HG03135 (cell line): ENCODE measurements around the gene UGT1A7.
"Not testable (repeated sequence)": the region's sequence is repeated elsewhere in the genome, so short reads cannot be mapped to it uniquely, and the experiment has no call there.

Experiments used
- ATAC-seq: cut with Tn5 transposase; IDR thresholded peaks from one replicate; pipeline ENCODE4 v1.9.1; 2021; ENCODE audit warnings: mild to moderate bottlenecking, moderate library complexity; ENCODE audit not compliant: unreplicated experiment

The UGT1A7 gene

DNA sequence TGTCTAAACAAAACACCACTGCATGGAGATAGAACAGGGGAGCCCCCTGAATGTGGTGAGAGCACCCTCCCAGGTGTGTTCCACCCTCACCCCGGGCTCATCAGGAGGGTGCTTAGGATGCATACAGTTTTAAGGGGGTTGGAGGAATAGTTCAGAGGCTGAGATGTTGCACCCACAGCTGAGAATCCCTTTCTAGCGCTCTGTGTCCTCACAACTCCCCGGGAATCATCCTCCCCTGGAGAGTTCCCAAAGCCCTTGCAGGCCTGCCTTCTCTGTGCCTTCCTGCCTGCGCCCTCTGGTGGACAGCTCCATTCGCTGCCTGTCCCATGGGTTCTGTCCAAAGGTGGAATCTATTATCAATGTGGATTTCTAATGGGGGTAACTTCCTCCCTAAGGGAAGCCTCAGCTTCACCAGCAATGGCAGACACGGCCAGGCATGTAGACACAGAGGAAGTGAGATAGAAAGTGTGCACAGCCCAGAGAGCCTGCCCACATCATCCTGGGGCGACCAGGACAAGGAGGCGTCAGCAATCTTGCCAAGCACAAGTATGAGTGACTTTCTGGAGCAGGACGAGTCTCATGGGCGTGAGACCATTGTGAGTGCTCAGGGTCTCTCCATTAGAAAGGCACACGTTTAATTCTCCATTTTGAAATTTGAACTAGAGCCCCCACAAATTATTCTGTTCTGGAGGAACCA lies 29.8 kb downstream of the UGT1A7 start:
- ATAC-seq: no peak

DNA sequence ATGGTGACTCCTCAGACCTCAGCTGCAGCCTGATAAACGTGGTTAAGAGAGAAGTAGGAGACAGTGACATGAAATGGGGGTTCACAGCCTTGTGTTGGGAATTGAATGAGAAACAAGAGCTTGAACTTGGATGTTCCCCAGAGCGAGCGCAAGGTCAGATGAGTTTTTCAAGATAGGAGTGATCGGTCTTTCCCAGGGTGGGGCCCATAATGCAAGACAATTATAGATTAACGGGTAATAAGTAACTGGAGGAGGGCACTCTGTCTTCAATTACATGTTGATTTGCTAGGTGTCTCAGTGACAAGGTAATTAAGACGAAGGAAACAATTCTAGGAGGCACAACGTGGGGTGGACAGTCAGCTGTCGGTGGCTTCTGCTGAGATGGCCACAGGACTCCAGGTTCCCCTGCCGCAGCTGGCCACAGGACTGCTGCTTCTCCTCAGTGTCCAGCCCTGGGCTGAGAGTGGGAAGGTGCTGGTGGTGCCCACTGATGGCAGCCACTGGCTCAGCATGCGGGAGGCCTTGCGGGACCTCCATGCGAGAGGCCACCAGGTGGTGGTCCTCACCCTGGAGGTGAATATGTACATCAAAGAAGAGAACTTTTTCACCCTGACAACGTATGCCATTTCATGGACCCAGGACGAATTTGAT lies 31.0 kb downstream of the UGT1A7 start, which contains the start of gene UGT1A5:
UGT1A5 (plus strand) TSS at position 297 of the 651 bp plus-strand sequence; CDS start at position 382, 85 bp downstream.
- ATAC-seq: no peak

- ATAC-seq: no peak
These were observed 31.5 kb downstream of the UGT1A7 start for GRCh38 chr2:233713262-233713615.

DNA sequence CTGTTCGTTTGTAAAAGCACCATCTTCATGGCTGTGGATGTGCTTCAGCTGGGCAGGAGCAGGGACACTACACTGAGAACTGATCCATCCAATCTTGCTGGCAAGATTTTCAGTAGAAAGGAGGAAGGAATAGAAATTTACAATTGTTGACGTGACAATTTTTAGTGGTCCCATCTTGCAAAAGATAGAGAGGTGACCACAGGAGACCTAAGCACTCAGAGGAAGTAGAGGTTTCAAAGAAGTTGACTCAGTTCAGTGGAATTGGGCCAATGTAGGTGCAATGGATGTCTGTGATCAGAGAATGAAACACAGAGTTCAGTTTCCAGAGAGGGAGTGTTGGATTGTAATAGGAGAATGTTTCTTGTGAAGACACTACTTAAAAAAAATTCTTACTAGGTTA lies 32.4 kb downstream of the UGT1A7 start:
- ATAC-seq: no peak

GRCh38 chr2:233718552-233718951 lies 36.9 kb downstream of the UGT1A7 start, which contains the start of gene UGT1A4:
TSS of gene UGT1A4 (plus strand) at chr2:233718736. CDS start at chr2:233718821, 85 bp downstream.
- ATAC-seq: no peak

DNA sequence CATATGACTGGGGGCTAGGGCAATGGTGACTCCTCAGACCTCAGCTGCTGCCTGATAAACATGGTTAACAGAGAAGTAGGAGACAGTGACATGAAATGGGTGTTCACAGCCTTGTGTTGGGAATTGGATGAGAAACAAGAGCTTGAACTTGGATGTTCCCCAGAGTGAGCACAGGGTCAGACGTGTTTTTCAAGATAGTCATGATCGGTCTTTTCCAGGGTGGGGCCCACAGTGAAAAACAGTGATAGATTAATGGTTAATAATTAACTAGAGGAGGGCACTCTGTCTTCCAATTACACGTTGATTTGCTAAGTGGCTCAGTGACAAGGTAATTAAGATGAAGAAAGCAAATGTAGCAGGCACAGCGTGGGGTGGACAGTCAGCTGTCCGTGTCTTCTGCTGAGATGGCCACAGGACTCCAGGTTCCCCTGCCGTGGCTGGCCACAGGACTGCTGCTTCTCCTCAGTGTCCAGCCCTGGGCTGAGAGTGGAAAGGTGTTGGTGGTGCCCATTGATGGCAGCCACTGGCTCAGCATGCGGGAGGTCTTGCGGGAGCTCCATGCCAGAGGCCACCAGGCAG lies 47.1 kb downstream of the UGT1A7 start, which contains the start of gene UGT1A3:
UGT1A3 (plus strand) TSS at position 320 of the 579 bp plus-strand sequence; CDS start at position 405, 85 bp downstream.
- no peak for ATAC-seq

DNA sequence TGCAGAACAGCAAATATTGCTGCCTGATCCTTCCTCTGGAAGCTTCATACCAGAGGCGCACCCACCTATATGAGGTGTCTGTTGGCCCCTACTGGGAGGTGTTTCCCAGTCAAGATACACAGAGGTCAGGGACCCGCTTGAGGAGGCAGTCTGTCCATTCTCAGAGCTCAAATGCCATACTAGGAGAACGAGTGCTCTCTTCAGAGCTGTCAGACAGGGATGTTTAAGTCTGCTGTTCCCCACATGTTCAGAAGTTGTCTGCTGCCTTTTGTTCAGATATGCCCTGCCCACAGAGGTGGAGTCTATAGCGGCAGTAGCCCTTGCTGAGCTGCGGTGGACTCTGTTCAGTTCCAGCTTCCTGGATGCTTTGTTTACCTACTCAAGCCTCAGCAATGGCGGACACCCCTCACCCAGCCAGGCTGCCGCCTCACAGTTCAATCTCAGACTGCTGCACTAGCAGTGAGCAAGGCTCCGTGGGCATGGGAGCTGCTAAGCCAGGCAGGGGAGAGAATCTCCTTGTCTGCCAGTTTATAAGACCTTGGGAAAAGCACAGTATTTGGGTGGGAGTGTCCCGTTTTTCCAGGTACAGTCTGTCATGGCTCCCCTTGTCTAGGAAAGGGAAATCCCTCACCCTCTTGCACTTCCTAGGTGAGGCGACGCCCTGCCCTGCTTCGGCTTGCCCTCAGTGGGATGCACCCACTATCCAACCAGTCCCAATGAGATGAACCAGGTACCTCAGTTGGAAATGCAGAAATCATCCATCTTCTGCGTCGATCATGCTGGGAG lies 55.4 kb downstream of the UGT1A7 start:
- not testable (repeated sequence) for ATAC-seq

- no peak for ATAC-seq
These were observed 59.2 kb downstream of the UGT1A7 start for GRCh38 chr2:233740870-233741269.

DNA sequence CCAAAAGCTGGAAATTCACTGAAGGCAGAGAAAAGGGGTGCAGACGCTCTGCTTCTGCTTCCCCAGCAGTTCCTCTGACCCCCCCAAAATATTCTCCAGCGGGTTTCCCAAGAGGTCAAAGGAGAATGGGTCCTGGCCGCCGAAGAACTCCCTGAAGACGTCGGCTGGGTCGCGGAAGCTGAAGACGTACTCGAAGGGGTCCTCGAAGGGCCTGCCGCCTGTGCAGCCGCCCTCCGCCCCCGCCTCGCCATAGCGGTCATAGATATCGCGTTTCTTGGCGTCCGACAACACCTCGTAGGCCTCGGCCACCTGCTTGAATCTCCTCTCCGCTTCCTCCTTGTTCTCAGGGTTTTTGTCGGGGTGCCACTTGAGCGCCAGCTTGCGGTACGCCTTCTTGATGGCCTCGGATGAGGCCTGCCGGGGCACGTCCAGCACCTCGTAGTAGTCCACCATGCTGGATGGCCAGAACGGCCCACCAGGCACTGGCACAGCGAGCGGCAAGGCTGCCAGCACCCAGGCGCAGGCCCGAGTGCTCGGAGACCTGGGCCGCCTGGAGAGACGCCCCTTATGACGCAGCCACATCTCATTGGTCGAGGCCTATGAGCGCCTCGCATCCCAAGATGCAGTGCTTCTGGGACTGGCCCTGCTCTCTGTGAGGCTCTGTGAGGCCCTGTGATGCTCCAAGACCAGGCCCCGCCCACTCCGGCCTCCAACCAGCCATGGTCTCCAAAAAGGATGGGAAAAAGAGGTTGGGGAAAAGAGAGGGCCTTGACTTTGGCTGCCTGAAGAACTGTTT lies 62.0 kb downstream of the UGT1A7 start:
- ATAC-seq: no peak

DNA sequence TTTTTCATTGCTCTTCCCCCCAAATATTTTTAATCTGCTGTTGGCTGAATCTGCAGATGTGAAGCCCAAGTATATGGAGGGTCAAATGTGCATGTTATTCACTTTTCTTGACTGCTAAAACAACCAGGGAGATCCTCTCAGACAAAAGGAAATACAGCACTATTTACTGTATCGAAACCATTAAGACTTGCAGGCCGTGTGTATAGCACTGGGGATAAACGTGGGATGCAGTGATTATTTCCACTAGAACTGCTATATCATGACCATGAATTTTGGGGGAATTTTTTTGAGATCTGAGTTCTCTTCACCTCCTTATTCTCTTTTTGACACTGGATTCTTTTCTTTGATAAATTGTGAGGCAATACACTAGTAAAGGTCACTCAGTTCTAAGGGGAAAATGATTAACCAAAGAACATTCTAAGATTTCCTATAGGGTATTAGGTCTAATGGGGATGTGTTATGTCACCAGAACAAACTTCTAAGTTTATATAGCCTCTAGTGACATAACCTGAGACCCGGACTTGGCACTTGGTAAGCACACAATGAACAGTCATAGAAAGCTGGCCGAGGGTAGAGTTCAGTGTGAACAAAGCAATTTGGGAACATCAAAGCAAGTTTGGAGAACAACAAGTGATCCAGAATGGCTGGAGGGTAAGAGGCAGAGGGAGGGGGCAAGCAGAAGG lies 63.5 kb downstream of the UGT1A7 start:
- no peak for ATAC-seq

- ATAC-seq: not testable (repeated sequence)
These were observed 64.1 kb downstream of the UGT1A7 start for GRCh38 chr2:233745838-233746237.

GRCh38 chr2:233746475-233747282 lies 65.0 kb downstream of the UGT1A7 start:
- no peak for ATAC-seq

DNA sequence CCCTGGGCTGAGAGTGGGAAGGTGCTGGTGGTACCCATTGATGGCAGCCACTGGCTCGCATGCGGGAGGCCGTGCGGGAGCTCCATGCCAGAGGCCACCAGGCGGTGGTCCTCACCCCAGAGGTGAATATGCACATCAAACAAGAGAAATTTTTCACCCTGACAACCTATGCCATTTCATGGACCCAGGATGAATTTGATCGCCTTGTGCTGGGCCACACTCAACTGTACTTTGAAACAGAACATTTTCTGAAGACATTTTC lies 65.5 kb downstream of the UGT1A7 start:
- no peak for ATAC-seq

- not testable (repeated sequence) for ATAC-seq
These were observed 69.0 kb downstream of the UGT1A7 start for GRCh38 chr2:233750689-233751088.

GRCh38 chr2:233751212-233752009 lies 69.7 kb downstream of the UGT1A7 start:
- ATAC-seq: not testable (repeated sequence)

DNA sequence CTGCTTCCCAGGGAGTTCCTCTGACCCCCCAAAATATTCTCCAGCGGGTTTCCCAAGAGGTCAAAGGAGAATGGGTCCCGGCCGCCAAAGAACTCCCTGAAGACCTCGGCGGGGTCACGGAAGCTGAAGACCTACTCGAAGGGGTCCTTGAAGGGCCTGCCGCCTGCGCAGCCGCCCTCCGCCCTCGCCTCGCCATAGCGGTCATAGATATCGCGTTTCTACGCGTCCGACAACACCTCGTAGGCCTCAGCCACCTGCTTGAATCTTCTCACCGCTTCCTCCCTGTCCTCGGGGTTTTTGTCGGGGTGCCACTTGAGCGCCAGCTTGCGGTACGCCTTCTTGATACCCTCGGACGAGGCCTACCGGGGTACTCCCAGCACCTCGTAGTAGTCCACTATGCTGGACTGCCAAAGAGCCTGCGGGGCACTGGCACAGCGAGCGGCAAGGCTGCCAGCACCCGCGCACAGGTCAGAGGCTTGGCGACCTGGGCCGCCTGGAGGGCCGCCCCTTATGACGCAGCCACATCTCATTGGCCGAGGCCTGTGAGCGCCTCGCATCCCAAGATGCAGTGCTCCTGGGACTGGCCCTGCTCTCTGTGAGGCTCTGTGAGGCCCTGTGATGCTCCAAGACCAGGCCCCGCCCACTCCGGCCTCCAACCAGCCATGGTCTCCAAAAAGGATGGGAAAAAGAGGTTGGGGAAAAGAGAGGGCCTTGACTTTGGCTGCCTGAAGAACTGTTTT lies 73.3 kb downstream of the UGT1A7 start:
- no peak for ATAC-seq

- ATAC-seq: no peak
These were observed 74.9 kb downstream of the UGT1A7 start for GRCh38 chr2:233756429-233757081.
